Measurements from ENCODE around the gene PIGBOS1.

The PIGBOS1 gene

GRCh38 chr15:55268176-55268695 lies 50.7 kb downstream of the PIGBOS1 start:
- DNase-seq (ENCODE audit: extremely low read depth, insufficient read length), result no peak
- Histone ChIP-seq H3K36me3 (ENCODE audit: control insufficient read depth, insufficient read depth, low read length) (no peaks in the 10 kb centered on the region), H3K4me3 (replicated peaks; ENCODE audit: low read depth, low read length) (no peak overlapping the region), H3K27me3 (replicated peaks; ENCODE audit: control insufficient read depth, insufficient read depth, low read length) (no peaks in the 10 kb centered on the region)
- TF ChIP-seq CTCF (IDR thresholded peaks at IDR 0.05; ENCODE audit: insufficient read depth, low read length, poor library complexity, severe bottlenecking), result no peak

GRCh38 chr15:55267401-55268175 lies 51.3 kb downstream of the PIGBOS1 start:
- Histone ChIP-seq H3K36me3 (ENCODE audit: control insufficient read depth, insufficient read depth, low read length) (no peaks in the 10 kb centered on the region), H3K27me3 (replicated peaks; ENCODE audit: control insufficient read depth, insufficient read depth, low read length) (no peaks in the 10 kb centered on the region), H3K4me3 (replicated peaks; ENCODE audit: low read depth, low read length) (peak overlapping the region; percentile 21; the same call in 1 of the 2 replicates)
- no peak for DNase-seq (ENCODE audit: extremely low read depth, insufficient read length)
- no peak for TF ChIP-seq CTCF (IDR thresholded peaks at IDR 0.05; ENCODE audit: insufficient read depth, low read length, poor library complexity, severe bottlenecking)
